ENCODE results near the gene TMEM143. TPM values are rescaled to one million over a fixed set of nuclear protein-coding genes. Genes with fewer than 3 reads are reported as not detected.

Gene TMEM143
- total RNA-seq, 2 experiments from 2014 or later = 9.4 to 11.0 TPM

- H3K27ac ChIP-seq (ENCODE audit: low read depth in 1 of 2, low read length in 2 of 2) = no peak overlapping the region
- intact Hi-C loops (cut with DNase I, micrococcal nuclease) = no loop called here
- Mint-ChIP-seq H3K4me1 (ENCODE audit: low read depth) (no peaks in the 10 kb centered on the region), H3K36me3 (ENCODE audit: low read depth) (no peaks in the 10 kb centered on the region), H3K27ac (no peak overlapping the region), H3K27me3 (peaks cover 4% of the 10 kb centered on the region), H3K9me3 (no peaks in the 10 kb centered on the region), H3K4me3 (no peak overlapping the region)
- no peak for DNase-seq
- H3K4me3 ChIP-seq (ENCODE audit: low read length) = no peak overlapping the region
- POLR2A ChIA-PET = no interaction called here
- H3K4me1 ChIP-seq (ENCODE audit: insufficient read depth, low read length) = no peaks in the 10 kb centered on the region
- CTCF ChIA-PET = no interaction called here
- no peak for TF ChIP-seq CTCF (IDR thresholded peaks at IDR 0.05)
- H3K27me3 ChIP-seq (ENCODE audit: control insufficient read depth in 1 of 2, insufficient read depth in 2 of 2, low read length in 2 of 2) = peaks cover 0 to 2% of the 10 kb centered on the region in 2 experiments
- ATAC-seq (ENCODE audit: poor library complexity) = no peak
- H3K36me3 ChIP-seq (ENCODE audit: insufficient read depth, low read length) = no peaks in the 10 kb centered on the region
- H3K9me3 ChIP-seq (ENCODE audit: control insufficient read depth in 1 of 2, insufficient read depth in 1 of 2, low read length in 2 of 2) = no peaks in the 10 kb centered on the region
Measured at GRCh38 chr19:48296963-48297734, 66.6 kb downstream of the TMEM143 start.

- Mint-ChIP-seq H3K4me1 (ENCODE audit: low read depth) (no peaks in the 10 kb centered on the region), H3K27ac (no peak overlapping the region), H3K27me3 (peaks cover 4% of the 10 kb centered on the region), H3K9me3 (no peaks in the 10 kb centered on the region), H3K4me3 (no peak overlapping the region), H3K36me3 (ENCODE audit: low read depth) (no peaks in the 10 kb centered on the region)
- no peak for ATAC-seq (ENCODE audit: poor library complexity)
- H3K27ac ChIP-seq (ENCODE audit: low read depth in 1 of 2, low read length in 2 of 2) = no peak overlapping the region
- ChIA-PET CTCF (no interaction called here), POLR2A (no interaction called here)
- no peak for TF ChIP-seq CTCF (IDR thresholded peaks at IDR 0.05)
- intact Hi-C loops (cut with DNase I, micrococcal nuclease) = no loop called here
- peaks cover 0 to 2% of the 10 kb centered on the region in 2 experiments for H3K27me3 ChIP-seq (ENCODE audit: control insufficient read depth in 1 of 2, insufficient read depth in 2 of 2, low read length in 2 of 2)
- H3K4me3 ChIP-seq (ENCODE audit: low read length) = no peak overlapping the region
- H3K9me3 ChIP-seq (ENCODE audit: control insufficient read depth in 1 of 2, insufficient read depth in 1 of 2, low read length in 2 of 2) = no peaks in the 10 kb centered on the region
- no peak for DNase-seq
- H3K4me1 ChIP-seq (ENCODE audit: insufficient read depth, low read length) = peaks cover 10% of the 10 kb centered on the region
- H3K36me3 ChIP-seq (ENCODE audit: insufficient read depth, low read length) = no peaks in the 10 kb centered on the region
Measured at GRCh38 chr19:48295458-48295857, 68.3 kb downstream of the TMEM143 start.

GRCh38 chr19:48292798-48293197, 70.9 kb downstream of the TMEM143 start:
- H3K9me3 Mint-ChIP-seq = peaks cover 4% of the 10 kb centered on the region
- H3K4me3 Mint-ChIP-seq = no peak overlapping the region
- no peaks in the 10 kb centered on the region for H3K36me3 Mint-ChIP-seq (ENCODE audit: low read depth)

More at GRCh38 chr19:48292798-48293197, 70.9 kb downstream of the TMEM143 start:
- DNase-seq = no peak
- CTCF ChIA-PET = no interaction called here
- no peak overlapping the region for H3K27ac ChIP-seq (ENCODE audit: low read depth in 1 of 2, low read length in 2 of 2)
- Mint-ChIP-seq H3K27me3 (peaks cover 8% of the 10 kb centered on the region), H3K27ac (no peak overlapping the region), H3K4me1 (ENCODE audit: low read depth) (no peaks in the 10 kb centered on the region)
- H3K4me1 ChIP-seq (ENCODE audit: insufficient read depth, low read length) = peaks cover 10% of the 10 kb centered on the region
- POLR2A ChIA-PET = no interaction called here
- no peak for ATAC-seq (ENCODE audit: poor library complexity)
- TF ChIP-seq CTCF (IDR thresholded peaks at IDR 0.05) = no peak
- H3K36me3 ChIP-seq (ENCODE audit: insufficient read depth, low read length) = no peaks in the 10 kb centered on the region
- no peaks in the 10 kb centered on the region for H3K9me3 ChIP-seq (ENCODE audit: control insufficient read depth in 1 of 2, insufficient read depth in 1 of 2, low read length in 2 of 2)
- H3K4me3 ChIP-seq (ENCODE audit: low read length) = no peak overlapping the region
- intact Hi-C loops (cut with DNase I, micrococcal nuclease) = no loop called here
- H3K27me3 ChIP-seq (ENCODE audit: control insufficient read depth in 1 of 2, insufficient read depth in 2 of 2, low read length in 2 of 2) = peaks cover 0 to 2% of the 10 kb centered on the region in 2 experiments
